Osteoblast (primary cell): ENCODE results near the gene PRKCA. TPM values are rescaled to one million over a fixed set of nuclear protein-coding genes. Genes with fewer than 3 reads are reported as not detected.

ENCODE experiments used
- DNase-seq: peaks from one replicate; pipeline ENCODE4 v3.0.0; 2011; ENCODE audit warnings: low spot score, mixed read lengths; ENCODE audit not compliant: insufficient read length; ENCODE audit errors: missing footprints
- H2AFZ ChIP-seq: 2 replicates; pipeline ENCODE4 v1.6.0; 2011; ENCODE audit warnings: mild to moderate bottlenecking, low read length
- H3K27ac ChIP-seq: 2 replicates; pipeline ENCODE4 v1.5.1; 2011; ENCODE audit warnings: mild to moderate bottlenecking, low read depth, low read length, moderate library complexity
- H3K27me3 ChIP-seq: 2 replicates; pipeline ENCODE4 v1.6.0; 2012; ENCODE audit warnings: mild to moderate bottlenecking, control low read depth, inconsistent platforms, low read length, moderate library complexity; ENCODE audit not compliant: insufficient read depth
- H3K36me3 ChIP-seq: 2 replicates; pipeline ENCODE4 v1.5.1; 2011; ENCODE audit warnings: mild to moderate bottlenecking, low read length, control low read depth, moderate library complexity; ENCODE audit not compliant: insufficient read depth
- H3K4me1 ChIP-seq: 2 replicates; pipeline ENCODE4 v1.5.1; 2011; ENCODE audit warnings: mild to moderate bottlenecking, low read length, control low read depth, moderate library complexity; ENCODE audit not compliant: insufficient read depth
- H3K4me2 ChIP-seq: 2 replicates; pipeline ENCODE4 v1.6.0; 2011; ENCODE audit warnings: mild to moderate bottlenecking, low read length; ENCODE audit not compliant: insufficient read depth
- H3K4me3 ChIP-seq: fragments of 200-600 bp; sonication (generic); 3 replicates; pipeline ENCODE4 v1.5.1; 2012; ENCODE audit warnings: mild to moderate bottlenecking, low read length, inconsistent platforms; ENCODE audit not compliant: insufficient read depth
- H3K79me2 ChIP-seq: 2 replicates; pipeline ENCODE4 v1.6.0; 2012; ENCODE audit warnings: mild to moderate bottlenecking, low read length, control low read depth, inconsistent platforms; ENCODE audit not compliant: insufficient read depth
- H3K9me3 ChIP-seq: 2 replicates; pipeline ENCODE4 v1.5.1; 2011; ENCODE audit warnings: low read depth, low read length, control low read depth
- H4K20me1 ChIP-seq: 2 replicates; pipeline ENCODE4 v1.6.0; 2012; ENCODE audit warnings: mild to moderate bottlenecking, low read length, control low read depth; ENCODE audit not compliant: insufficient read depth
- CTCF ChIP-seq: IDR thresholded peaks from 2 replicates; pipeline ENCODE4 v1.5.1; 2011; ENCODE audit warnings: mild to moderate bottlenecking, low read depth, low read length, moderate library complexity; ENCODE audit errors: extremely low read depth
- total RNA-seq: library from RNA; depleted of rRNA; stranded (reverse); fragments of >200 nt; gene quantifications from 2 replicates; pipeline ENCODE4 v1.2.3, GENCODE V29; 2012

Gene PRKCA
- total RNA-seq, 1 donor = 46.0 TPM

- H3K4me3 ChIP-seq = no peak overlapping the region
- DNase-seq = no peak
- H4K20me1 ChIP-seq = no peaks in the 10 kb centered on the region
- H3K79me2 ChIP-seq = no peaks in the 10 kb centered on the region
- no peaks in the 10 kb centered on the region for H3K27me3 ChIP-seq
- H3K4me2 ChIP-seq = no peak overlapping the region
- H3K36me3 ChIP-seq = no peaks in the 10 kb centered on the region
- TF ChIP-seq CTCF = no peak
- no peaks in the 10 kb centered on the region for H3K9me3 ChIP-seq
- H3K27ac ChIP-seq = no peak overlapping the region
- H2AFZ ChIP-seq = no peak overlapping the region
- peaks cover 4% of the 10 kb centered on the region for H3K4me1 ChIP-seq
Observed at GRCh38 chr17:66281661-66282369, 20.6 kb upstream of the PRKCA start.

GRCh38 chr17:66283296-66283934 lies 19.0 kb upstream of the PRKCA start:
- no peaks in the 10 kb centered on the region for H3K36me3 ChIP-seq

GRCh38 chr17:66283971-66284370 lies 18.4 kb upstream of the PRKCA start:
- no peaks in the 10 kb centered on the region for H3K9me3 ChIP-seq
- H3K4me1 ChIP-seq = peaks cover 4% of the 10 kb centered on the region
- H3K4me2 ChIP-seq = no peak overlapping the region
- H3K79me2 ChIP-seq = no peaks in the 10 kb centered on the region
- H2AFZ ChIP-seq = no peak overlapping the region
- no peaks in the 10 kb centered on the region for H3K27me3 ChIP-seq
- no peak overlapping the region for H3K4me3 ChIP-seq
- DNase-seq = no peak
- H4K20me1 ChIP-seq = no peaks in the 10 kb centered on the region
- H3K36me3 ChIP-seq = no peaks in the 10 kb centered on the region
- no peak overlapping the region for H3K27ac ChIP-seq
- TF ChIP-seq CTCF = no peak

More at GRCh38 chr17:66283296-66283934, 19.0 kb upstream of the PRKCA start:
- Histone ChIP-seq H3K27ac (no peak overlapping the region), H3K4me2 (no peak overlapping the region), H4K20me1 (no peaks in the 10 kb centered on the region), H3K4me1 (peaks cover 4% of the 10 kb centered on the region), H3K27me3 (no peaks in the 10 kb centered on the region), H3K79me2 (no peaks in the 10 kb centered on the region), H3K9me3 (no peaks in the 10 kb centered on the region), H3K4me3 (no peak overlapping the region), H2AFZ (no peak overlapping the region)
- no peak for DNase-seq
- TF ChIP-seq CTCF = no peak

- Histone ChIP-seq H3K27ac (no peak overlapping the region), H3K4me3 (no peak overlapping the region), H3K36me3 (no peaks in the 10 kb centered on the region), H4K20me1 (no peaks in the 10 kb centered on the region), H3K4me2 (no peak overlapping the region), H3K79me2 (no peaks in the 10 kb centered on the region), H3K27me3 (no peaks in the 10 kb centered on the region), H3K9me3 (no peaks in the 10 kb centered on the region), H2AFZ (no peak overlapping the region), H3K4me1 (peaks cover 4% of the 10 kb centered on the region)
- no peak for DNase-seq
- no peak for TF ChIP-seq CTCF
Observed at GRCh38 chr17:66285149-66285548, 17.3 kb upstream of the PRKCA start.
